AG09309 (cell line): ENCODE results near the gene ANKRD61.

Source experiments
- DNase-seq: peaks from one replicate; pipeline ENCODE4 v3.0.0-alpha.2; 2010; ENCODE audit warnings: low read depth
- H3K4me3 ChIP-seq: 2 replicates; pipeline ENCODE4 v1.5.1; 2011; ENCODE audit warnings: mild to moderate bottlenecking, low read depth, low read length, moderate library complexity; ENCODE audit not compliant: control insufficient read depth
- CTCF ChIP-seq: IDR thresholded peaks from 2 replicates; pipeline ENCODE4 v1.5.1; 2011; ENCODE audit warnings: mild to moderate bottlenecking, low read depth, low read length, inconsistent platforms; ENCODE audit not compliant: insufficient read depth, control insufficient read depth; ENCODE audit errors: missing control alignments

Gene ANKRD61

DNA sequence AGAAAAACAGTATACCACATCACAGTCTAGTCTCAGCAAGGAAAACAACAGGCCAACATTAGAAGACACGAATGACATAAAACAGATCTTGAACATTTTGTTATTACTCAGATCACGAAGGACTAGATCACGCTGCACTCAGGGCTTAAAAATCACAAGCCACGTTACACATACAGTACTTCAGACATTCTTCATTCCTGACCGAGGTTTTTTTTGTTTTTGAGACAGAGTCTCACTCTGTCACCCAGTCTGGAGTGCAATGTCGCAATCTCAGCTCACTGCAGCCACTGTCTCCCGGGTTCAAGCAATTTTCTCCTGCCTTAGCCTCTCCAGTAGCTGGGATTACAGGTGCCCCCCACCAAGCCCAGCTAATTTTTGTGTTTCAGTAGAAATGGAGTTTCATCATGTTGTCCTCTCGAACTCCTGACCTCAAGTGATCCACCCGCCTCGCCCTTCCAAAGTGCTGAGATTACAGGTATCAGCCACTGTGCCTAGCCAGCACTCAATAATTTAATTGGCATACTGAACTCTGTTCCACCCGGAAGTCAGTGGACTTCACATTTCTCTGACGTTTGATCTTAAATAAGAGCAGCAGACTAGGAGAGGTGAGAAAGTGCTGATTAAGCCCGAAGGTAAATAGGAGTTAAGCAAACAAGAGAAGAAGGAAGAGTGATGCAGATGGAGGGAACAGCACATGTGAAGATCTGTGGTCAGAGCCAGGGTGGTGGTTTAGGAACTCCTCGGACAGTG, 18.6 kb upstream of the ANKRD61 start:
- TF ChIP-seq CTCF: no peak
- no peak overlapping the region for H3K4me3 ChIP-seq

DNA sequence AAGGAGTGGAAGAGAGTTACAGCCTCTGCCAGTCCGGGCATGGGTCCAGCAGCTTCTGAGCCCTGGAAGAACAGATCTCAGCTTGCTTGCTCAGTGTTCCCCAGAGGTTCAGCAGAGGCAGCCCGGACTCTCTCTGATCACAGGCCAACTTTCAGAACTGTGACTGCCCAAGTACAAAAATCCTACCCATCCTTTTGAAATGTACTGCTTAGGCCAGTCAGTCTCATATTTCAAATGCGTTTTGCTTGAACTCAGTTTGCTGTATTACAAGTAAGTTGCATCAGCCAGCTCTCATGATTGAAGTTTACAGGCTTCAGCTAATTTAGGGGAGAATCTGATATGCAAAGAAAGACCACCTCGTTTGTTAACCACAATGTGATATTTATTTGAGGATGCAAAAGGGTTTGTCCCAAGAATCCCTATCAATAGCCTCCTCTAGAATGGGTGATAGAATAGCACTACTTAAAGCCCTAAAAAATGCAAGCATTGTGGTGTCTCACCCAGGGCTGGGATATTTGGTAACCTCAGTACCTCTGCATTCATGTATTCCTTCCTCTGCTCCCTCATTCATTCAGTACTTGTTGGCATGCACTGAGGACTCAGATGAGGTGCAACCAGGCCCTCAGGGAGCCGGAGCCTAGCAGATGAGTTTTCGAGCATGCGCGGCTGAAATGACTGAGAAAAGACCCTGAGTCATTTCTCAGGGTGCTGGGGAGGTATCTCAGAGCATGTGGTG, 15.1 kb upstream of the ANKRD61 start:
- peak; percentile 98 for DNase-seq
- no peak for TF ChIP-seq CTCF
- H3K4me3 ChIP-seq: no peak overlapping the region

More for the DNA sequence above, 18.6 kb upstream of the ANKRD61 start:
- no peak for DNase-seq

DNA sequence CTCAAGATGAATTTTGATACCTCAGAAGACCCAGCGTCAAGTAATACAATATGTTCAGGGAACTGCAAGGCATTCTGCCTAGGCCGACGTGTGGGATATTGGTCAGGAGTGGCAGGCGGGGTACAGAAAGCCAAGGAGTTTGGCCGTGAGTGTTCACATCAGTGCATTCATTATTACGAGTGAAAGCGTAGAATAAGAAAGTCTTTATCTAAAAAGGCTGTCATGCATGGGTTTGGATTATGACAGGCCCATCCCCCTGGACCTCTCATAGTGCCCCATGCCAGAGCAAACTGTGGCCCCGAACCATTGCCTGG, 14.6 kb upstream of the ANKRD61 start:
- DNase-seq: no peak
- no peak for TF ChIP-seq CTCF
- H3K4me3 ChIP-seq: no peak overlapping the region

DNA sequence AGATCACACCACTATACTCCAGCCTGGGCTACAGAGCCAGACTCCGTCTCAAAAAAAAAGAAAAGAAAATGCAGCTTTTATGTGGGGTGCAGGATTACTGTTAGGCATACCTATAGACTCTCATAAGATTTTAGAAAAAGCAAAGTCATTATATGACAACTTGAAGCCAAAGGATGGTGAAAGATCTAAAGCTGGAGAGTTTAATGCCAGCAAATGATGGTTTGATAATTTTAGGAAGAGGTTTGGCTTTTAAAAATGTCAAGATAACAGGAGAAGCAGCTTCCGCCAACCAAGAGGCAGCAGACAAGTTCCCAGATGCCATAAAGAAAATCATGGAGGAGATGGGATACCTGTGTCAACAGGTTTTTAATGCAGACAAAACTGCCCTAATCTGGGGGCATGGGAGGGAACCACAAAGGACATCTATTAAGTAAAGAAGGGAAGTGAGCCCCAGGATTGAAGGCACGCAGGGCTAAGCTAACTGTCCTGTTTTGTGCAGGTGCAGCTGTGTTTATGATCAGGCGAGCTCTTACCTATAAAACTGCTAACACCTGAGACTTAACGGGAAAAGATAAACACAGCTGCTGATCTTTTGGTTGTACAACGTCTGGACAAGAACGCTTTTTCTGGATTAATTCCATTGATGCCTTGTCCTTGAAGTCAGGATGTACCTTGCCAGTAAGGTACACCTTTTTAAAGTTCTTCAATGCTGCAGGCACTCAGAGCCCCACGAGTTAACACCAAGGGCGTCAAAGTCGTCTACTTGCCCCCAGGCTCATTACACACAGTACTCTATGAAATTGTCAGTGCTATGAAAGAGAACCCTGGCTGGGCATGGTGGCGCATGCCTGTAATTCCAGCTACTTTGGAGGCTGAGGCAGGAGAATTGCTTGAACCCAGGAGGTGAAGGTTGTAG, 10.5 kb upstream of the ANKRD61 start:
- no peak for DNase-seq
- no peak overlapping the region for H3K4me3 ChIP-seq
- TF ChIP-seq CTCF: no peak

DNA sequence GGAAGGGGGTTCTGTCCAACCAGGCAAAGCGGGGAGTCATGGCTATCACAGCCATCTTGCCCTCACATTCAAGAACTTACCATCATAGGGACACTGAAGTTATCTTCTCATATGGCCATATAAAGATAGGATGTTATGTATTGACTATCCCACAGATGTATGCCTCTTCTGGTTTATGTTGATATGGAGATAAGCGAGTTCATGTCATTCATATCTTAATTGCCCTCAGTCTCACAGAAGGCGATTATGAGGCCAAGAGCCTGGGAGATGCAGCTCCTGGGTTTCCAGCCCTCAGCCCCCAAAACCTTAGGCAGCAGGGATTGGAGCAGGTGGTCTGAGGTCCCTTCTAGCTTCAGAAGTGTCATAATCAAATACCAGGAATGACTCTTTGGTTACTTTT, 8.5 kb upstream of the ANKRD61 start:
- no peak for DNase-seq
- no peak overlapping the region for H3K4me3 ChIP-seq
- no peak for TF ChIP-seq CTCF

GRCh38 chr7:6023974-6024435, 7.2 kb upstream of the ANKRD61 start:
- no peak overlapping the region for H3K4me3 ChIP-seq
- no peak for DNase-seq
- no peak for TF ChIP-seq CTCF
